ENCODE results near the gene FAT1. TPM values are rescaled to one million over a fixed set of nuclear protein-coding genes. Genes with fewer than 3 reads are reported as not detected.

Gene FAT1
- total RNA-seq, 1 donor from 2014 or later = 106 TPM

- H3K27ac ChIP-seq = no peak overlapping the region
- ATAC-seq = peak; percentile 64 to 91
- H3K4me1 ChIP-seq = no peaks in the 10 kb centered on the region
- intact Hi-C loops (cut with DNase I) = no loop called here
- TF ChIP-seq, protein P1, sequence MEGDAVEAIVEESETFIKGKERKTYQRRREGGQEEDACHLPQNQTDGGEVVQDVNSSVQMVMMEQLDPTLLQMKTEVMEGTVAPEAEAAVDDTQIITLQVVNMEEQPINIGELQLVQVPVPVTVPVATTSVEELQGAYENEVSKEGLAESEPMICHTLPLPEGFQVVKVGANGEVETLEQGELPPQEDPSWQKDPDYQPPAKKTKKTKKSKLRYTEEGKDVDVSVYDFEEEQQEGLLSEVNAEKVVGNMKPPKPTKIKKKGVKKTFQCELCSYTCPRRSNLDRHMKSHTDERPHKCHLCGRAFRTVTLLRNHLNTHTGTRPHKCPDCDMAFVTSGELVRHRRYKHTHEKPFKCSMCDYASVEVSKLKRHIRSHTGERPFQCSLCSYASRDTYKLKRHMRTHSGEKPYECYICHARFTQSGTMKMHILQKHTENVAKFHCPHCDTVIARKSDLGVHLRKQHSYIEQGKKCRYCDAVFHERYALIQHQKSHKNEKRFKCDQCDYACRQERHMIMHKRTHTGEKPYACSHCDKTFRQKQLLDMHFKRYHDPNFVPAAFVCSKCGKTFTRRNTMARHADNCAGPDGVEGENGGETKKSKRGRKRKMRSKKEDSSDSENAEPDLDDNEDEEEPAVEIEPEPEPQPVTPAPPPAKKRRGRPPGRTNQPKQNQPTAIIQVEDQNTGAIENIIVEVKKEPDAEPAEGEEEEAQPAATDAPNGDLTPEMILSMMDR (IDR thresholded peaks at IDR 0.05) = no peak
- no peaks in the 10 kb centered on the region for H3K36me3 ChIP-seq
- no peak overlapping the region for H3K4me3 ChIP-seq
- H3K27me3 ChIP-seq (ENCODE audit: low read depth) = no peaks in the 10 kb centered on the region
- H3K9me3 ChIP-seq = no peaks in the 10 kb centered on the region
- no peak for DNase-seq
These were observed 47.0 kb downstream of the FAT1 start for GRCh38 chr4:186676531-186677161.

GRCh38 chr4:186669735-186670134 lies 53.9 kb downstream of the FAT1 start:
- H3K4me1 ChIP-seq = no peaks in the 10 kb centered on the region
- no peaks in the 10 kb centered on the region for H3K9me3 ChIP-seq
- no peaks in the 10 kb centered on the region for H3K27me3 ChIP-seq (ENCODE audit: low read depth)
- intact Hi-C loops (cut with DNase I) = no loop called here
- ATAC-seq = no peak
- no peak overlapping the region for H3K4me3 ChIP-seq
- TF ChIP-seq, protein P1 (IDR thresholded peaks at IDR 0.05) = no peak
- DNase-seq = no peak
- no peak overlapping the region for H3K27ac ChIP-seq
- H3K36me3 ChIP-seq = no peaks in the 10 kb centered on the region

DNA sequence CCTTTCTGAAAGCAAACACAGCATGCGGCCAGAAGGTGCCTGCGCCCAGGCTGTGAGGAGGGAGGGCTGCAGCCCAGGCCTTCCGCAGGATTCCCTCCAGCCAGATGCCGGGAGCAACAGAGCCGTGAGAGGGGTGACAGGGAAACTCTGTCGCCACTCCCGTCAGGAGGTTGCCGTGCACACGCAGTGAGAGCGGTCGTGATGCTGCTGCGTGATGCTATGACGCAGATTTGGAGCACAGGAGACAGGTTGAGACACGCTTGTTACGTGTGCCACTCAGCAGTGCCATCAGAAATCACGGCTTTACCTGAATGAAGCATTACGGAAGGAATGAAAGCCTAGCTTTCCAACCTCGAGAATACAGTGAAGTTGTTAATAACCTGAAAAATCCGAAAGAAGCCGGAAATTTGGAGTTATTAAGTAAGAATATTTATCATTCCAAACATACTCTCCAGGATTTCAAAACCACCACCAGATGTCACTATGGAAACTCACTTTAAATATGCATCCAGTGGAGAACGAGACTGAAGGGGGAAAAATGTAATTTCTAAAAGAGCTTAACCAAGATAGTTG lies 54.4 kb downstream of the FAT1 start:
- ATAC-seq (peak; percentile 39 to 61), DNase-seq (no peak)
- Histone ChIP-seq H3K4me3 (no peak overlapping the region), H3K36me3 (no peaks in the 10 kb centered on the region), H3K4me1 (no peaks in the 10 kb centered on the region), H3K27ac (no peak overlapping the region), H3K9me3 (no peaks in the 10 kb centered on the region), H3K27me3 (ENCODE audit: low read depth) (no peaks in the 10 kb centered on the region)
- intact Hi-C loops (cut with DNase I) = no loop called here
- TF ChIP-seq, protein P1 (IDR thresholded peaks at IDR 0.05) = peak; percentile 46

- intact Hi-C loops (cut with DNase I) = no loop called here
- ATAC-seq = no peak
- no peak overlapping the region for H3K27ac ChIP-seq
- TF ChIP-seq, protein P1 (IDR thresholded peaks at IDR 0.05) = no peak
- H3K36me3 ChIP-seq = no peaks in the 10 kb centered on the region
- H3K4me3 ChIP-seq = no peak overlapping the region
- no peaks in the 10 kb centered on the region for H3K4me1 ChIP-seq
- no peaks in the 10 kb centered on the region for H3K9me3 ChIP-seq
- DNase-seq = no peak
- no peaks in the 10 kb centered on the region for H3K27me3 ChIP-seq (ENCODE audit: low read depth)
These were observed 56.9 kb downstream of the FAT1 start for GRCh38 chr4:186666750-186667149.

DNA sequence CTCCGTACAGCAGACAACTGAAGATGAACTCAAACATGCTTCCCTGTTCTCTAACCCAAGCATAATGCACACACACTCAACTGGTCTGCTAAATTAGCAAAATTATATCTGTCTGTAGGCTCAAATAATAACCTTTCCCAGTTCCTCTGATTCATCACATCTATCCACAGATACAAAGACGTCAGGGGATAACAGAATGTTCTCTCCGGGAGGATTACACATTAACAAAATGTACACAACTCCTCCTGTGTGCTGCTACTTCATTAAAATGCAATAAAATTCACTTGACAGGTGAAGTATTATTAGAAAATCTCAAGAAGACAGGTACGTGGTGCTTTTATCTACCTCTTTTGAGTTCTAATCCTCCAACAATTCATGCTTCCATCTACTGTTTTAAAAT lies 57.4 kb downstream of the FAT1 start:
- no peaks in the 10 kb centered on the region for H3K4me1 ChIP-seq
- DNase-seq (no peak), ATAC-seq (peak in 1 of 2 donors; percentile 26)
- H3K4me3 ChIP-seq = no peak overlapping the region
- H3K27me3 ChIP-seq (ENCODE audit: low read depth) = no peaks in the 10 kb centered on the region
- intact Hi-C loops (cut with DNase I) = no loop called here
- TF ChIP-seq, protein P1 (IDR thresholded peaks at IDR 0.05) = no peak
- no peak overlapping the region for H3K27ac ChIP-seq
- peaks cover 4% of the 10 kb centered on the region for H3K36me3 ChIP-seq
- no peaks in the 10 kb centered on the region for H3K9me3 ChIP-seq

All from lower lobe of right lung (tissue), 2 donors.